GM19238 (cell line): Measurements from ENCODE around the gene BABAM2.

Experiments used
- DNase-seq: peaks from one replicate; pipeline ENCODE4 v3.0.0; 2011; ENCODE audit warnings: low spot score; ENCODE audit not compliant: insufficient read length

BABAM2 gene

GRCh38 chr2:27911458-27912210 is 21.1 kb downstream of the BABAM2 start:
- DNase-seq, result no peak

- DNase-seq, result no peak
These were observed 22.0 kb downstream of the BABAM2 start for GRCh38 chr2:27912512-27912911.

- DNase-seq, result no peak
These were observed 23.7 kb downstream of the BABAM2 start for GRCh38 chr2:27914041-27914804.

GRCh38 chr2:27914805-27915175 is 24.3 kb downstream of the BABAM2 start:
- no peak for DNase-seq

GRCh38 chr2:27915191-27915590 is 24.7 kb downstream of the BABAM2 start:
- DNase-seq, result no peak

- DNase-seq, result no peak
These were observed 25.3 kb downstream of the BABAM2 start for GRCh38 chr2:27915874-27916273.

GRCh38 chr2:27916293-27916995 is 25.9 kb downstream of the BABAM2 start:
- no peak for DNase-seq

GRCh38 chr2:27920148-27920885 is 29.8 kb downstream of the BABAM2 start:
- no peak for DNase-seq

GRCh38 chr2:27921424-27921823 is 30.9 kb downstream of the BABAM2 start:
- DNase-seq, result no peak

GRCh38 chr2:27921880-27922547 is 31.5 kb downstream of the BABAM2 start:
- no peak for DNase-seq

GRCh38 chr2:27922842-27923241 is 32.3 kb downstream of the BABAM2 start:
- DNase-seq, result no peak

- no peak for DNase-seq
These were observed 35.4 kb downstream of the BABAM2 start for GRCh38 chr2:27925766-27926472.

- DNase-seq, result no peak
These were observed 39.5 kb downstream of the BABAM2 start for GRCh38 chr2:27929916-27930486.

- no peak for DNase-seq
These were observed 40.9 kb downstream of the BABAM2 start for GRCh38 chr2:27931361-27931950.

- no peak for DNase-seq
These were observed 41.9 kb downstream of the BABAM2 start for GRCh38 chr2:27932396-27932795.

- no peak for DNase-seq
These were observed 44.5 kb downstream of the BABAM2 start for GRCh38 chr2:27935026-27935425.

- no peak for DNase-seq
These were observed 49.7 kb downstream of the BABAM2 start for GRCh38 chr2:27940090-27940671.

GRCh38 chr2:27940982-27941381 is 50.5 kb downstream of the BABAM2 start:
- no peak for DNase-seq
